HG02571 (cell line): ENCODE results near the gene ZBP1.
A peak's percentile ranks its signal among the peaks of the same experiment; 100 is the strongest.

Experiments used
- ATAC-seq: cut with Tn5 transposase; IDR thresholded peaks from one replicate; pipeline ENCODE4 v1.9.1; 2021; ENCODE audit warnings: mild to moderate bottlenecking, moderate library complexity; ENCODE audit not compliant: unreplicated experiment

The ZBP1 gene

GRCh38 chr20:57601737-57602136 lies 18.5 kb downstream of the ZBP1 start:
- no peak for ATAC-seq

DNA sequence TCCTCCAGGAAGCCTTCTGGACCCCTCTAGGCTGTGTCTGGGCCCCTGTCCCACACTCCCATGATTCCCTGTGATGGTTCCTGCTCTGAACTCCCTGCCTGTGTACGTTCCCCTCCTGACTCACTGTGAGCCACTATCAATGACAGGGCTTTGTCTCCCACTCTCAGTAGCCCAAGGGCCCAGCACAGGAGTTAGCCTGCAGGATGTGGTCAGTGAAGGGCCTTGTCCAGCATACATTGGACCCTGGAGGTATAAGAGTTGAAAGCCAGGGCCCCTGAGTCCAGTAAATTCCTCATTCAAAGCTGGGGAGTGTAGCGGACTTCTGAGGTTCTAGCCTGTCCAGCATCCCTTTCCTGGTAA lies 19.0 kb downstream of the ZBP1 start:
- no peak for ATAC-seq

DNA sequence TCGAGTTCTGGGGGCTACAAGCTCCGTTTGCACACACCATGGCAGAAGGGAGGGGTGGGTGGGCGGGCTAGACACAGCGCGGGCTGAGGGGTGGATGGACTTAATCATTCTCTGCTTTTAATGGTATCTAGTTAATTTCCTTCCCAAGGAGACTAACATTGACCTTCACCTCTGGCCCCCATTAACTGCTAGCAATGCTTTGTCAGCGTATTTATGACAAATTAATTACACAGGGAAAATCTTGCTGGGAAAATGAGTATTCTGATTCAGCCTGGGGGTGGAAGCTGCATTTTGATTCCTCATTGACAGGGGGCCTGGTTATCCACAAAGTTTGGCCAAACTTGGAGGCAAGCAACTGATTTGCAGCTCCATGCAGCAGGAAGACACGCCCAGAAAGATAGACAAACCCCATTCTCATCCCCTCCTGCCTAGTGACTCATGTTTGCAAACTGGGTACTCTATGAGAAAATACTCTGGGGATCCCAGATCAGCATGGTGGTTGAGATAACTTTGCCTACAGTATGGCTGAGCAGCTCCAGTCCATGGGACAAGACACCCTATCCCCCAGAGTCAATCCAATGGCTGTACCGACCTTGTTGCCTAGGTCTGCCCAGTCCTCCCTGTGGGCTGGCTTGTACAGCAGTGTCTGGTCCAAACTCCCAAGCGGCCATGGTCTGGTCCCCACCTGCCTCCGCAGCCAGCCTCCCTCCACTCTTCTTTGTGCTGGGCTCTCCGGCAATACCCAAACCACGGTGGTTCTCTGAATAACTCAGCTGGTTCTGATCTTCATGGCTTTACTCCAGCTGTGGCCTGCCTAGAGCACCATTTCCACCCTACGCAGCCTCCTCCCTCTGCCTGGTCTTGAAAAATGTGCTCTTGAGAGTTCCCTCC lies 19.7 kb downstream of the ZBP1 start:
- ATAC-seq = peak; percentile 39

- ATAC-seq = no peak
Observed at GRCh38 chr20:57598491-57598890, 21.7 kb downstream of the ZBP1 start.

DNA sequence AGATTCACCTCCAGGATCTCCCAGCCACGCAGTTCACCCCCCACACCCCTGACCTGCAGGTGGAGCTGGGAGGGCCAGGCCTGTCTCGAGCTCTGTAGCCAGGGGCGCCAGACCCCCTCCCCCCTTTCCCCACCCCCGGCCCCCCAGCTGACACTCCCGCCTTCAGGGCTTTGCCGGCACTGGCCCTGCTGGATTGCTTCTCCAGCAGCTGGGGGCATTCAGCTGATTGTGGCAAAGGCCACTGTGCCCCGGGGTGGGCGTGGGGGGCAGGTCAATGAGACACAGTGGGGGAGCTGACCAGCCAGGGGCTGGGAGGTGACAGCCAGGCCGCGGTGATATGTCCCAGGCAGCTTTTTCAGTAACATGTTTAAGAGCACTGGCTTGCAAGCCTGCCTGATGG lies 22.2 kb downstream of the ZBP1 start:
- ATAC-seq = no peak

GRCh38 chr20:57596998-57597939 lies 23.0 kb downstream of the ZBP1 start:
- peak; percentile 55 for ATAC-seq

GRCh38 chr20:57596358-57596757 lies 23.9 kb downstream of the ZBP1 start:
- no peak for ATAC-seq

GRCh38 chr20:57595041-57596030 lies 24.9 kb downstream of the ZBP1 start:
- ATAC-seq = no peak

- ATAC-seq = no peak
Observed at GRCh38 chr20:57594092-57594951, 25.9 kb downstream of the ZBP1 start.

DNA sequence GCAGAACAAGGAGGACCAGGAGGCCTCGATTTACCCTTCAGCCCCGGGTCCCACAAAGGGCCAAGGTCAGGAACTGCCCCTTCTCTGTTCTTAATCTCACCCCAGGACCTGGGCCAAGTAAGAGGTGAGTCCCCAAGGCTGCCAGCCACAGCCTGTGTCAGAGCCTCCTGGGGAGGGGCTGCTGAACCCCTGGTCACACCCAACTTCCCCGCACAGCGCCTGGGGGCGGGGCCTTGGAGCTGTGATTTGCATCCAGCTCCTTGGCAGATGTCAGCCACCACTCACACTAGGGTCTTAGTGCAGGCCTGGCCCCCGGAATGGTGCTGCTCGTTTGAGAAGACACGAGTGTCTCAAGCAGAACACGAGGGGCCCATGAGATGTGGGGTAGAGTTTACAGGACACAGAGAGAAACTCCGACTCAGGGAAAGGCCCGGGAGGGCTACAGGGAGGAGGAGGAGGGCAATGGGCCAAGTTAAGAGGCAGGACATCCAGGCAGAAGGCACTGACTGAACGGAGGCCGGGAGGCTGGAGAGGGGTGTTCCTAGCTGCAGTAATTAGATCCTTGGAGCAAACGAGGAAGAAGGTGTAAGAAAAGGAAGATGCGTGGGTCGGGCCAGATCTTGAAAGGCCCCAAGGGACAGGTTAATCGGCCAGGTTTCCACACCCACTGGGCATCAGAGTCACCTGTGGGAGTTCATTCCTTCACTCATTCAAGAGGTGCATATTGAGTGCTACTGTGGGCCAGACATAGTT lies 26.9 kb downstream of the ZBP1 start:
- no peak for ATAC-seq

- ATAC-seq = no peak
Observed at GRCh38 chr20:57592263-57593092, 27.7 kb downstream of the ZBP1 start.

- no peak for ATAC-seq
Observed at GRCh38 chr20:57591289-57592229, 28.7 kb downstream of the ZBP1 start.

GRCh38 chr20:57590485-57591288 lies 29.5 kb downstream of the ZBP1 start:
- ATAC-seq = no peak

- no peak for ATAC-seq
Observed at GRCh38 chr20:57589728-57590484, 30.3 kb downstream of the ZBP1 start.

- no peak for ATAC-seq
Observed at GRCh38 chr20:57589123-57589727, 31.0 kb downstream of the ZBP1 start.
